Sigmoid colon (tissue), 7 donors: ENCODE data around the gene CTH. TPM values are rescaled to one million over a fixed set of nuclear protein-coding genes. Genes with fewer than 3 reads are reported as not detected.
A peak's percentile ranks its signal among the peaks of the same experiment; 100 is the strongest.
"Not testable (repeated sequence)": the region's sequence is repeated elsewhere in the genome, so short reads cannot be mapped to it uniquely, and the experiment has no call there.

Source experiments
- DNase-seq: peaks from one replicate; pipeline ENCODE4 v3.0.0-alpha.2; 2019
- H3K27ac ChIP-seq, 4 donors: fragments of 200-600 bp; sonication (generic); one replicate each; pipeline ENCODE4 v1.5.1; 2016 to 2019; ENCODE audit warnings: mild to moderate bottlenecking in 1 of 4
- H3K27me3 ChIP-seq, 3 donors: fragments of 200-600 bp; sonication (generic); one replicate each; pipeline ENCODE4 v1.5.1; 2019; ENCODE audit warnings: mild to moderate bottlenecking in 1 of 3
- H3K36me3 ChIP-seq, 4 donors: fragments of 200-600 bp; sonication (generic); one replicate each; pipeline ENCODE4 v1.5.1; 2016 to 2019
- H3K4me1 ChIP-seq, 4 donors: fragments of 200-600 bp; sonication (generic); one replicate each; pipeline ENCODE4 v1.5.1; 2017 to 2019
- H3K4me3 ChIP-seq, 4 donors: fragments of 200-600 bp; sonication (generic); one replicate each; pipeline ENCODE4 v1.5.1; 2017 to 2019; ENCODE audit warnings: mild to moderate bottlenecking in 2 of 4, moderate library complexity in 1 of 4
- H3K9me3 ChIP-seq, 4 donors: fragments of 200-600 bp in 3 of 4; sonication (generic) in 3 of 4; one replicate each; pipeline versions ENCODE4 v1.5.1 to v1.6.1; 2013 to 2019
- EP300 ChIP-seq, 4 donors: sonication (generic); formaldehyde crosslinking; IDR thresholded peaks; one replicate each; pipeline ENCODE4 v1.6.1; 2017; ENCODE audit warnings: antibody characterized with exemption in 4 of 4
- POLR2A ChIP-seq, 2 donors: fragments of 450-650 bp; IDR thresholded peaks; one replicate each; pipeline ENCODE4 v1.6.1; 2016; ENCODE audit warnings: antibody characterized with exemption in 2 of 2, mild to moderate bottlenecking in 2 of 2, moderate library complexity in 2 of 2
- POLR2AphosphoS5 ChIP-seq, 4 donors: sonication (generic); formaldehyde crosslinking; IDR thresholded peaks; one replicate each; pipeline ENCODE4 v1.6.1; 2017; ENCODE audit warnings: antibody characterized with exemption in 4 of 4
- WGBS, 2 donors: extraction: QIAGEN DNeasy Blood & Tissue Kit; methylation state at CpG; one replicate each; pipeline ENCODE4 v1.1.7; 2013; 5-methylcytosine and 5-hydroxymethylcytosine counted together
- intact Hi-C: fragments of 100-400 bp; cut with DNase I; formaldehyde crosslinking; loops from one replicate; pipeline ENCODE4 v1.15.1; 2023
- polyA plus RNA-seq, 3 donors: library from polyadenylated mRNA; stranded (reverse); fragments of 200-250 nt; gene quantifications; one replicate each; pipeline ENCODE4 v1.2.3, GENCODE V29; 2013
- total RNA-seq, 4 donors: library from RNA; depleted of rRNA; stranded (reverse); fragments of >200 nt; gene quantifications; one replicate each; pipeline ENCODE4 v1.1.0, GENCODE V29; 2016
- TF ChIP-seq, protein P1 (sequence below), 4 experiments: fragments of 450-650 bp in 3 of 4; fragments of 200-600 bp in 1 of 4; IDR thresholded peaks; one replicate each; pipeline ENCODE4 v1.5.1; 2016 to 2019; ENCODE audit warnings: antibody characterized with exemption in 4 of 4, mild to moderate bottlenecking in 3 of 4, moderate library complexity in 2 of 4
- donor health status: healthy with polysubstance abuse.
- donor health status: Bipolar disorder and iron deficiency.
- donor health status: healthy.

CTH gene
- total and polyA plus RNA-seq, 7 donors = 1.1 to 5.5 (median 4.6) TPM

DNA sequence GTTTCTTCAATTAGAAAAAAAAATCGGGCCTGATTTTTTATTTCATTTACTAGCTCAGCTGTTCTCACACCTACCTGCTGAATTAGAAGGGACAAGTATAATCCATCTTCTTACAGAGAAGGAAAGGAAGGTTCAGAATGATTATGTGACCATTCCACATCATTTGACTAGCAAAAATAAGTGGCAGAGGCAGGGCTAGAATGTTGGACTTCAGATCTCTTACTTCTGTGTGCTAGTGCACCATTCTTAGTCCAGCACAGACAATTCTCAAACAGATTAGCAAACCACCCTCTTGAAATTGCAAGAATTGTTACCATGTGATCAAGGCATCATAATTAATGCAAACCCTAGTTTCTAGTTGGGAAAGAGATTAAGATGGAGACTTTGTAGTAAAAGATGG lies 32.7 kb downstream of the CTH start:
- Histone ChIP-seq H3K4me1 (no peaks in the 10 kb centered on the region), H3K27ac (no peak overlapping the region), H3K36me3 (peaks cover 0 to 3% (median 0%) of the 10 kb centered on the region in 4 donors), H3K9me3 (no peaks in the 10 kb centered on the region), H3K27me3 (no peaks in the 10 kb centered on the region), H3K4me3 (no peak overlapping the region)
- intact Hi-C loops = no loop called here
- TF ChIP-seq, protein P1, sequence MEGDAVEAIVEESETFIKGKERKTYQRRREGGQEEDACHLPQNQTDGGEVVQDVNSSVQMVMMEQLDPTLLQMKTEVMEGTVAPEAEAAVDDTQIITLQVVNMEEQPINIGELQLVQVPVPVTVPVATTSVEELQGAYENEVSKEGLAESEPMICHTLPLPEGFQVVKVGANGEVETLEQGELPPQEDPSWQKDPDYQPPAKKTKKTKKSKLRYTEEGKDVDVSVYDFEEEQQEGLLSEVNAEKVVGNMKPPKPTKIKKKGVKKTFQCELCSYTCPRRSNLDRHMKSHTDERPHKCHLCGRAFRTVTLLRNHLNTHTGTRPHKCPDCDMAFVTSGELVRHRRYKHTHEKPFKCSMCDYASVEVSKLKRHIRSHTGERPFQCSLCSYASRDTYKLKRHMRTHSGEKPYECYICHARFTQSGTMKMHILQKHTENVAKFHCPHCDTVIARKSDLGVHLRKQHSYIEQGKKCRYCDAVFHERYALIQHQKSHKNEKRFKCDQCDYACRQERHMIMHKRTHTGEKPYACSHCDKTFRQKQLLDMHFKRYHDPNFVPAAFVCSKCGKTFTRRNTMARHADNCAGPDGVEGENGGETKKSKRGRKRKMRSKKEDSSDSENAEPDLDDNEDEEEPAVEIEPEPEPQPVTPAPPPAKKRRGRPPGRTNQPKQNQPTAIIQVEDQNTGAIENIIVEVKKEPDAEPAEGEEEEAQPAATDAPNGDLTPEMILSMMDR (IDR thresholded peaks at IDR 0.05) = no peak
- TF ChIP-seq POLR2AphosphoS5 (IDR thresholded peaks at IDR 0.05) (no peak), POLR2A (IDR thresholded peaks at IDR 0.05) (no peak), EP300 (IDR thresholded peaks at IDR 0.05) (no peak)
- WGBS, 2 donors = 75 to 84% methylated on average over 1 of the region's 1 CpG
- DNase-seq = no peak

DNA sequence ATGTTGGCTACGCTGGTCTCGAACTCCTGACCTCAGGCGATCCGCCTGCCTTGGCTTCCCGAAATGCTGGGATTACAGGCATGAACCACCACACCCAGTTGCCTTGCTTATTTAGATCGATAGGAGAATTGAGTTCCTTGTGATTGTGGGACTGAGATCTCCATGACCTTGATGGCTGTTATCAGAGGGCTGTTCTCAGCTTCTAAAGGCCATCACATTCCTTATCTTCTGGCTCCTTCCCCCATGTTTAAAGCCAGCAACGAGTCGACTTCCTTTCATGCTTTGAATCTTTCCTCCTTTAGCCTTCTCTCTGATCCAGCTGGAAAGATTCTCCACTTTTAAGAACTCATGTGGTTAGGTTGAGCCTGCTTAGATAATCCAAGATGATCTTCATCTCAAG lies 38.0 kb downstream of the CTH start:
- 88 to 91% methylated on average over 8 of the region's 8 CpGs for WGBS, 2 donors
- Histone ChIP-seq H3K4me3 (no peak overlapping the region), H3K9me3 (no peaks in the 10 kb centered on the region), H3K27me3 (no peaks in the 10 kb centered on the region), H3K4me1 (no peaks in the 10 kb centered on the region), H3K27ac (no peak overlapping the region), H3K36me3 (no peaks in the 10 kb centered on the region)
- no peak for DNase-seq
- TF ChIP-seq POLR2AphosphoS5 (IDR thresholded peaks at IDR 0.05) (no peak), POLR2A (IDR thresholded peaks at IDR 0.05) (no peak), EP300 (IDR thresholded peaks at IDR 0.05) (no peak)
- TF ChIP-seq, protein P1 (IDR thresholded peaks at IDR 0.05) = no peak
- intact Hi-C loops = no loop called here

DNA sequence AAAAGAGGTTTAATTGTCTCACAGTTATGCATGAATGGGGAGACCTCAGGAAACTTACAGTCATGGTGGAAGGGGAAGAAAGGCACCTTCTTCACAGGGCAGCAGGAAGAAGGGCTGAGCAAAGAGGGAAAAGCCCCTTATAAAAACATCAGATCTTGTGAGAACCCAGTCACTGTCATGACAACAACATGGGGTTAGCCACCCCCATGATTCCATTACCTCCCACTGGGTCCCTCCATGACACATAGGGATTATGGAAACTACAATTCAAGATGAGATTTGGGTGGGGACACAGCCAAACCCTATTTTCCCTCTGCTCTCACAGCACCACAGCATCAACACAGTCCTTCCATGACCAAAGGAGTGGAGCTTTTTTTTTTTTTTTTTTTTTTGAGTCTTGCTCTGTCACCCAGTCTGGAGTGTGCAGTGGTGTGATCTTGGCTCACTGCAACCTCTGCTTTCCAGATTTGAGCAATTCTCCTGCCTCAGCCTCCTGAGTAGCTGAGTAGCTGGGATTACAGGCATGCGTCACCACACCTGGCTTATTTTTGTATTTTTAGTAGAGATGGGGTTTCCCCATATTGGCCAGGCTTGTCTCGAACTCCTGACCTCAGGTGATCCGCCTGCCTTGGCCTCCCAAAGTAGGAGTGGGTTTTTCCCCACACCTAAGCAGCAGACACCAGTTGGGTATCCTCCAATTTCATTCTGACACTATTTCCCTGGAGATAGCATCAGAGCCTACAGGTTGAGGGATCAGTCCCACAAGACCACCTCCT lies 41.3 kb downstream of the CTH start:
- H3K9me3 ChIP-seq, H3K27me3 ChIP-seq, H3K27ac ChIP-seq, H3K36me3 ChIP-seq, DNase-seq, H3K4me1 ChIP-seq, H3K4me3 ChIP-seq, intact Hi-C loops: not testable (repeated sequence)
- 74 to 78% methylated on average over 3 of the region's 3 CpGs for WGBS, 2 donors

DNA sequence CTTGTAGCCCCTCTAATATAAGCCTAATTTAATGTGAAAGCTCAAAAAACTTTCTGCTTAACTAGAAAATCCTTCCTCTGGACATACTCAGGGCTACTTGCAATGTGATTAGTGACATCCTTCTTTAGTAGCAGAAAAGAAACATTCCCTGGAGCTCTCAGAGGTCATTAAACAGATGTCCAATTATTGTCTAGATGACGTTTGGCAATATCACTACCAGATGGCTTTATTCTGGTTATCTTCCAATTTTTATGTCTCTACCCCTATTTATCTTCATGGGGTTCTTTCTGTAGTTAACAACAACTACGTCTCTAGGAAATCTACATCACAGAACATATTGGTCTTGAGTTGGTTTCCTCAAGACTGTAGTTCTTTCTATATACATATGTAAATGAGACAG lies 44.2 kb downstream of the CTH start:
- WGBS, 2 donors = 57 to 59% methylated on average over 2 of the region's 2 CpGs
- H3K27ac ChIP-seq = no peak overlapping the region
- intact Hi-C loops = no loop called here
- no peak for DNase-seq
- H3K36me3 ChIP-seq = no peaks in the 10 kb centered on the region
- TF ChIP-seq EP300 (IDR thresholded peaks at IDR 0.05) (no peak), POLR2AphosphoS5 (IDR thresholded peaks at IDR 0.05) (no peak), POLR2A (IDR thresholded peaks at IDR 0.05) (no peak)
- TF ChIP-seq, protein P1 (IDR thresholded peaks at IDR 0.05) = no peak
- H3K4me1 ChIP-seq = no peaks in the 10 kb centered on the region
- H3K4me3 ChIP-seq = no peak overlapping the region
- no peaks in the 10 kb centered on the region for H3K9me3 ChIP-seq
- no peaks in the 10 kb centered on the region for H3K27me3 ChIP-seq

DNA sequence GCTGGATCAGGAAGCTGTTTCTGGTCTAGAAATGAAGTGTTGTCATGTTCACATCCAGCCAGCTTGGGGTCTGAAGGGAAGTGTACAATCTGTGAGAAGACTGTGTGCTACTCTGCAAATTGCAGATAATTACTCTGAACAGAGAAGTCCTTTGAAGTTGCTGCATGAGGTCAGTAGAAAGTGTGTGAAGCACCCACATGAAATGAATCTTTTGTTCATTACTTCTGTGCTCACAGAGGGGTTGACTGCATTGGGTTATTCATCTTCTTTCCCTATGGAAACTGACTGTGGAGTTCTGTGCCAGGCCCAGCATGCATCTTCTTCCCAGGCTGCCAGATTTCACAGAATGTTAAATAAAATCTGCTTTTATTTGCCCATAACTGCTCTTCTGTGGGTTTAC lies 47.1 kb downstream of the CTH start:
- no peaks in the 10 kb centered on the region for H3K9me3 ChIP-seq
- H3K36me3 ChIP-seq = no peaks in the 10 kb centered on the region
- no peaks in the 10 kb centered on the region for H3K27me3 ChIP-seq
- no peak overlapping the region for H3K27ac ChIP-seq
- DNase-seq = no peak
- H3K4me1 ChIP-seq = no peaks in the 10 kb centered on the region
- no peak overlapping the region for H3K4me3 ChIP-seq
- TF ChIP-seq, protein P1 (IDR thresholded peaks at IDR 0.05) = no peak
- TF ChIP-seq POLR2AphosphoS5 (IDR thresholded peaks at IDR 0.05) = peak in 2 of 4 donors; percentile 22 to 34
- TF ChIP-seq EP300 (IDR thresholded peaks at IDR 0.05) = no peak
- intact Hi-C loops = no loop called here
